OCI-LY1 (cell line): ENCODE data around the gene CYB5A.

ENCODE experiments used
- H2AFZ ChIP-seq: fragments of 200-600 bp; sonication (generic), shearing (Covaris generic); 2 replicates; pipeline ENCODE4 v1.6.0; 2014; ENCODE audit warnings: antibody characterized with exemption, mild to moderate bottlenecking, low read length
- H3F3A ChIP-seq: fragments of 200-600 bp; sonication (generic), shearing (Covaris generic); 2 replicates; pipeline ENCODE4 v1.6.0; 2014; ENCODE audit warnings: mild to moderate bottlenecking, antibody characterized with exemption, low read length, moderate library complexity; ENCODE audit not compliant: insufficient read depth
- H3K27ac ChIP-seq: fragments of 200-600 bp; sonication (generic); 2 replicates; pipeline ENCODE4 v1.5.1; 2014; ENCODE audit warnings: low read length, mixed run types, mild to moderate bottlenecking, low read depth; ENCODE audit not compliant: poor library complexity, severe bottlenecking
- H3K27me3 ChIP-seq: fragments of 200-600 bp; sonication (generic); 2 replicates; pipeline ENCODE4 v1.6.0; 2014; ENCODE audit warnings: antibody characterized with exemption, mild to moderate bottlenecking, low read length, moderate library complexity; ENCODE audit not compliant: insufficient read depth
- H3K36me3 ChIP-seq: fragments of 200-600 bp; sonication (generic); 2 replicates; pipeline ENCODE4 v1.6.1; 2014; ENCODE audit warnings: mild to moderate bottlenecking, antibody characterized with exemption, low read length, moderate library complexity, mixed read lengths; ENCODE audit not compliant: insufficient read depth
- H3K4me1 ChIP-seq: fragments of 200-600 bp; sonication (generic); 2 replicates; pipeline ENCODE4 v1.5.1; 2014; ENCODE audit warnings: mild to moderate bottlenecking, low read length, moderate library complexity; ENCODE audit not compliant: insufficient read depth, severe bottlenecking
- H3K4me2 ChIP-seq: fragments of 200-600 bp; sonication (generic), shearing (Covaris generic); 2 replicates; pipeline ENCODE4 v1.6.1; 2014; ENCODE audit warnings: low read length
- H3K4me3 ChIP-seq: fragments of 200-600 bp; sonication (generic); 2 replicates; pipeline ENCODE4 v1.5.1; 2014; ENCODE audit warnings: low read length, low read depth, mild to moderate bottlenecking, mixed read lengths; ENCODE audit not compliant: poor library complexity, severe bottlenecking
- H3K79me2 ChIP-seq: fragments of 200-600 bp; shearing (Covaris generic); 2 replicates; pipeline ENCODE4 v1.6.1; 2016; ENCODE audit warnings: mixed run types, low read length, mixed read lengths; ENCODE audit not compliant: insufficient read depth
- H3K9ac ChIP-seq: fragments of 200-600 bp; sonication (generic), shearing (Covaris generic); 2 replicates; pipeline ENCODE4 v1.6.1; 2014; ENCODE audit warnings: mild to moderate bottlenecking, low read length, mixed read lengths
- H3K9me2 ChIP-seq: fragments of 200-600 bp; sonication (generic), shearing (Covaris generic); 2 replicates; pipeline ENCODE4 v1.6.1; 2014; ENCODE audit warnings: low read depth, mild to moderate bottlenecking, low read length, mixed read lengths
- H3K9me3 ChIP-seq: fragments of 200-600 bp; shearing (Covaris generic); 2 replicates; pipeline ENCODE4 v1.6.1; 2014; ENCODE audit warnings: low read length, mixed read lengths
- H4K20me1 ChIP-seq: fragments of 200-600 bp; sonication (generic), shearing (Covaris generic); 2 replicates; pipeline ENCODE4 v1.6.0; 2016; ENCODE audit warnings: mild to moderate bottlenecking, low read length; ENCODE audit not compliant: insufficient read depth
- EZH2 ChIP-seq: fragments of 200-600 bp; sonication (generic), shearing (Covaris generic); IDR thresholded peaks from 2 replicates; pipeline ENCODE4 v1.8.0; 2017; ENCODE audit warnings: borderline replicate concordance, mixed run types, mild to moderate bottlenecking, antibody characterized with exemption, low read length, moderate library complexity, mixed read lengths
- TF ChIP-seq, protein P1 (sequence below): fragments of 200-600 bp; sonication (generic), shearing (Covaris generic); IDR thresholded peaks from 2 replicates; pipeline ENCODE4 v1.5.1; 2017; ENCODE audit warnings: mild to moderate bottlenecking, antibody characterized with exemption, low read length, moderate library complexity, mixed read lengths

The CYB5A gene

DNA sequence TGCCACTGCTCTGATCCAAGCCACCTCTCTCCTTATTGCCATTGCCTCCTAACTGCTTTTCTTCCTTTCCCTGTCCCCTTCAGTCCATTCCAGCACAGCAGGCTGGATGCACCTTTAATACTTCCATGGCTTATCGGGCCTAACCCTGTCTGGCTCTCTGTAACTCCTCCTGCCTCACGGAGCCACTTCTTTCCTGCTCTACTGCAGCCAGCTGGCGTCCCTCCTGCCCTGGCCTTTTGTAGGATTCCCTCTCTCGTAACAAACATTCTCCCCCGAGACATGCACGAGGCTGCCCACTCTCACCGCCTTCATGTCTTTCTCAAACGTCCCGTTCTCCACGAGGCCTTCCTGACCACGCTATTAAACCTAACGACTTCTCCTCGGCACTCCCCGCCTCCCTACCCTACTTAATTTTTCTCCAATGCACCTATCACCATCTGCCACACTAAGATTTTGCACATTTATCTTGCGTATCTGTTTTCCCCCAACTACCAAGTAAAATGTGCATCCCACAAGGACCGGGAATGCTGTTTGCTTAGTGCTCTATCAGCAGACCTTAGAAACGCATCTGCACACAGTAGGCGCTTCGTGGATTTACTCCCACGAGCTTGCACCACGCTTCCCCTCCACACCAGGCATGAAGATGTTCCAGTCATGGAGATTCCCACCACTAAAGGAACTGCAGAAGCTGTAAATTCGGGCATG lies 23.1 kb upstream of the CYB5A start:
- H4K20me1 ChIP-seq = no peaks in the 10 kb centered on the region
- H3K36me3 ChIP-seq = no peaks in the 10 kb centered on the region; the same call in 1 of the 2 replicates
- H3K79me2 ChIP-seq = no peaks in the 10 kb centered on the region
- no peak overlapping the region for H3K4me3 ChIP-seq
- no peak overlapping the region for H3K9ac ChIP-seq
- TF ChIP-seq, protein P1, sequence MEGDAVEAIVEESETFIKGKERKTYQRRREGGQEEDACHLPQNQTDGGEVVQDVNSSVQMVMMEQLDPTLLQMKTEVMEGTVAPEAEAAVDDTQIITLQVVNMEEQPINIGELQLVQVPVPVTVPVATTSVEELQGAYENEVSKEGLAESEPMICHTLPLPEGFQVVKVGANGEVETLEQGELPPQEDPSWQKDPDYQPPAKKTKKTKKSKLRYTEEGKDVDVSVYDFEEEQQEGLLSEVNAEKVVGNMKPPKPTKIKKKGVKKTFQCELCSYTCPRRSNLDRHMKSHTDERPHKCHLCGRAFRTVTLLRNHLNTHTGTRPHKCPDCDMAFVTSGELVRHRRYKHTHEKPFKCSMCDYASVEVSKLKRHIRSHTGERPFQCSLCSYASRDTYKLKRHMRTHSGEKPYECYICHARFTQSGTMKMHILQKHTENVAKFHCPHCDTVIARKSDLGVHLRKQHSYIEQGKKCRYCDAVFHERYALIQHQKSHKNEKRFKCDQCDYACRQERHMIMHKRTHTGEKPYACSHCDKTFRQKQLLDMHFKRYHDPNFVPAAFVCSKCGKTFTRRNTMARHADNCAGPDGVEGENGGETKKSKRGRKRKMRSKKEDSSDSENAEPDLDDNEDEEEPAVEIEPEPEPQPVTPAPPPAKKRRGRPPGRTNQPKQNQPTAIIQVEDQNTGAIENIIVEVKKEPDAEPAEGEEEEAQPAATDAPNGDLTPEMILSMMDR = no peak
- no peak for TF ChIP-seq EZH2
- H3K4me1 ChIP-seq = no peaks in the 10 kb centered on the region
- H3F3A ChIP-seq = no peaks in the 10 kb centered on the region
- no peaks in the 10 kb centered on the region for H3K9me2 ChIP-seq
- no peak overlapping the region for H3K4me2 ChIP-seq
- no peaks in the 10 kb centered on the region for H3K9me3 ChIP-seq
- no peak overlapping the region for H3K27ac ChIP-seq
- no peaks in the 10 kb centered on the region; the same call in 1 of the 2 replicates for H3K27me3 ChIP-seq
- no peak overlapping the region for H2AFZ ChIP-seq

DNA sequence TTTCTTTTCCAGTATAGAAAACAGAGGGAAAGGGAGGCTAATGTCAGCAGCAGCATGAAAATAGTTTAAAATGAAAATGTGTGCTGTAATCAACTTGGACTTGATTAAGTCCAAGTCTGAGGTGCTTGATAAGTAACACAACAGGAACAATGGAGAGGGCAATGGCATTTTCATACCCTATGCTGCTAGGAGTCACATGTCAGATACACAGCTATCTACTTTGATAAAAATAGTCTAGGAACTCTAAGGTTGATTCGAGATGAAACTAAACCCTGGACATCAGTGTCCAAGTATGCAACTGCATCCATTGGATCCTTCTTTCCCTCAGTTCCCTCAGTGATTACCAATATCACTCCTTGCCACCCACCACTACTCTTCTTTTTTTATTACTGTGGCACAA lies 19.2 kb upstream of the CYB5A start:
- H3K4me2 ChIP-seq = no peak overlapping the region
- no peak overlapping the region for H3K4me3 ChIP-seq
- H3K27me3 ChIP-seq = no peaks in the 10 kb centered on the region; the same call in 1 of the 2 replicates
- no peaks in the 10 kb centered on the region for H3F3A ChIP-seq
- no peaks in the 10 kb centered on the region for H4K20me1 ChIP-seq
- H3K4me1 ChIP-seq = no peaks in the 10 kb centered on the region
- no peak overlapping the region for H2AFZ ChIP-seq
- no peaks in the 10 kb centered on the region; the same call in 1 of the 2 replicates for H3K36me3 ChIP-seq
- no peaks in the 10 kb centered on the region for H3K79me2 ChIP-seq
- TF ChIP-seq, protein P1 = no peak
- no peak for TF ChIP-seq EZH2
- H3K9me2 ChIP-seq = no peaks in the 10 kb centered on the region
- H3K9ac ChIP-seq = no peak overlapping the region
- no peaks in the 10 kb centered on the region for H3K9me3 ChIP-seq
- H3K27ac ChIP-seq = no peak overlapping the region

DNA sequence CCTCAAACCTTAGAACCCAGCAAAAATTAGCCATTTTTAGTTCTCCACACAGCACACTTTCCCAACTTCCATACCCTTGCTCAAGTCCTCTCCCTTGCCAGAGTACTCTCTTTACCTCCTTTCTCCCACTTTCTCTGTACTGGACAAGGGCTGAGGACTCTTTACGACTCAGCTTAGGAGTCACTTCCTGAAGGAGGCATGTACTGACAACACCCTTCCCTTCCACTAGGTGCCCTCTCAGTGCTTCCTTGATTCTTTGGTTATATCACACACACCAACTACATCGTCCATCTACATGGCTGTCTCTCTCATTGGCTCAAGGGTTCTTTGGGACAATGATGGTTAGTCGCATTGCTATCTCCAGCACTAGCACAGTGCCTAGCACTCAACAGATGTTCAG lies 18.6 kb upstream of the CYB5A start:
- H3K79me2 ChIP-seq = no peaks in the 10 kb centered on the region
- no peak overlapping the region for H3K9ac ChIP-seq
- no peaks in the 10 kb centered on the region for H4K20me1 ChIP-seq
- H2AFZ ChIP-seq = no peak overlapping the region
- H3K36me3 ChIP-seq = no peaks in the 10 kb centered on the region; the same call in 1 of the 2 replicates
- H3K9me2 ChIP-seq = no peaks in the 10 kb centered on the region
- no peaks in the 10 kb centered on the region for H3K9me3 ChIP-seq
- no peak overlapping the region for H3K27ac ChIP-seq
- no peak overlapping the region for H3K4me2 ChIP-seq
- no peaks in the 10 kb centered on the region for H3K4me1 ChIP-seq
- H3K4me3 ChIP-seq = no peak overlapping the region
- H3F3A ChIP-seq = no peaks in the 10 kb centered on the region
- no peaks in the 10 kb centered on the region; the same call in 1 of the 2 replicates for H3K27me3 ChIP-seq
- TF ChIP-seq, protein P1 = no peak
- TF ChIP-seq EZH2 = no peak
